ENCODE data around the gene WWTR1. TPM values are rescaled to one million over a fixed set of nuclear protein-coding genes. Genes with fewer than 3 reads are reported as not detected.
A peak's percentile ranks its signal among the peaks of the same experiment; 100 is the strongest.

Gene WWTR1
- polyA plus RNA-seq, 2 of the 4 experiments (the other 2 are of a cell fraction): 99.7 to 164 TPM

- DNase-seq (ENCODE audit: low read depth in 1 of 2, low spot score in 1 of 2) (no peak), ATAC-seq (peak; percentile 19 to 22; a peak in 4 of 6 replicates), FAIRE-seq (no peak)
- ChIA-PET POLR2A (no interaction called here), CTCF (interaction anchor here (1.0 to 3.9 kb wide), 2 partner anchors 13 to 23 kb away, joined by 3 to 22 read pairs; no protein-coding TSS in a partner anchor)
- no peak overlapping the region for H3K4me3 ChIP-seq
- peaks cover 21% of the 10 kb centered on the region; the same call in 2 of the 3 replicates for H3K4me1 ChIP-seq
- WGBS (ENCODE audit: missing lambda C conversion rate): 73% methylated on average over 14 of the region's 14 CpGs
- TF ChIP-seq NPAS2 (CRISPR knock-in tag; IDR thresholded peaks at IDR 0.05; ENCODE audit: borderline replicate concordance): no peak
- no peak for TF ChIP-seq SREBF2 (IDR thresholded peaks at IDR 0.05)
- TF ChIP-seq TP53 (CRISPR knock-in tag; IDR thresholded peaks at IDR 0.05): no peak
- TF ChIP-seq ESRRA (IDR thresholded peaks at IDR 0.05; ENCODE audit: borderline replicate concordance, low read length): no peak
- TF ChIP-seq ZNF302 (CRISPR knock-in tag; IDR thresholded peaks at IDR 0.05): no peak
- no peak for TF ChIP-seq POLR2A (IDR thresholded peaks at IDR 0.05; ENCODE audit: low read length)
- no peak for TF ChIP-seq TFCP2L1 (CRISPR knock-in tag; IDR thresholded peaks at IDR 0.05)
- TF ChIP-seq CTCF (IDR thresholded peaks at IDR 0.05): no peak
- no peak for TF ChIP-seq RNF2 (IDR thresholded peaks at IDR 0.05; ENCODE audit: borderline replicate concordance, low read depth)
- TF ChIP-seq FOSL2 (IDR thresholded peaks at IDR 0.05): no peak
- no peak for TF ChIP-seq FOSL2 (CRISPR knock-in tag; IDR thresholded peaks at IDR 0.05)
- TF ChIP-seq HES2 (IDR thresholded peaks at IDR 0.05): no peak
- no peak for TF ChIP-seq ZC3H11A (IDR thresholded peaks at IDR 0.05)
- no peak for TF ChIP-seq HOXB13 (CRISPR knock-in tag; IDR thresholded peaks at IDR 0.05; ENCODE audit: low read depth)
- TF ChIP-seq ZFP36 (IDR thresholded peaks at IDR 0.05; ENCODE audit: borderline replicate concordance, partially characterized antibody): no peak
- no peak for TF ChIP-seq GATA3 (IDR thresholded peaks at IDR 0.05; ENCODE audit: borderline replicate concordance)
- TF ChIP-seq MYC (IDR thresholded peaks at IDR 0.05; ENCODE audit: borderline replicate concordance, low read length): no peak
- TF ChIP-seq REST (IDR thresholded peaks at IDR 0.05): no peak
- TF ChIP-seq MAFK (IDR thresholded peaks at IDR 0.05; ENCODE audit: partially characterized antibody): no peak
- TF ChIP-seq BHLHE40 (IDR thresholded peaks at IDR 0.05; ENCODE audit: low read depth, low read length): no peak
- no peaks in the 10 kb centered on the region for H3K9me3 ChIP-seq
- H3K4me2 ChIP-seq: no peak overlapping the region
- no peak overlapping the region for H3K27ac ChIP-seq
Measured at GRCh38 chr3:149507491-149508324, 150.1 kb downstream of the WWTR1 start.

GRCh38 chr3:149506965-149507364 lies 150.9 kb downstream of the WWTR1 start:
- peaks cover 16% of the 10 kb centered on the region; the same call in 2 of the 3 replicates for H3K4me1 ChIP-seq
- CTCF ChIA-PET: interaction anchor here (0.9 to 3.9 kb wide), 3 partner anchors 12 to 210 kb away, joined by 4 to 22 read pairs (median 5); no protein-coding TSS in a partner anchor
- no peak for DNase-seq (ENCODE audit: low read depth in 1 of 2, low spot score in 1 of 2)
- 77% methylated on average over 2 of the region's 2 CpGs for WGBS (ENCODE audit: missing lambda C conversion rate)
- no peak overlapping the region for H3K27ac ChIP-seq
- H3K9me3 ChIP-seq: no peaks in the 10 kb centered on the region
- FAIRE-seq: no peak
- POLR2A ChIA-PET: no interaction called here
- H3K4me2 ChIP-seq: no peak overlapping the region
- peak in 1 of 2 experiments; percentile 6; a peak in 2 of 6 replicates for ATAC-seq
- no peak overlapping the region for H3K4me3 ChIP-seq
- TF ChIP-seq JUNB (IDR thresholded peaks at IDR 0.05) (no peak), ELK1 (IDR thresholded peaks at IDR 0.05; ENCODE audit: low read depth, low read length) (no peak), E2F6 (IDR thresholded peaks at IDR 0.05; ENCODE audit: borderline replicate concordance, low read depth) (no peak), PHF8 (IDR thresholded peaks at IDR 0.05; ENCODE audit: borderline replicate concordance, low read depth) (no peak), FOXS1 (CRISPR knock-in tag; IDR thresholded peaks at IDR 0.05) (no peak), MAZ (IDR thresholded peaks at IDR 0.05; ENCODE audit: borderline replicate concordance, low read depth, low read length) (no peak), BHLHE40 (IDR thresholded peaks at IDR 0.05; ENCODE audit: low read depth, low read length) (no peak), NFE2L2 (conservative IDR thresholded peaks at IDR 0.05; ENCODE audit: low read length) (no peak)
